HFF-Myc (cell line): ENCODE data around the gene GALNT10.

Experiments
- DNase-seq: peaks from one replicate; pipeline ENCODE4 v3.0.0-alpha.2; 2011; ENCODE audit warnings: low read depth; ENCODE audit errors: extremely low read depth
- H3K4me3 ChIP-seq: replicated peaks from 2 replicates; pipeline ENCODE4 v1.5.1; 2011; ENCODE audit warnings: low read depth, mild to moderate bottlenecking, control low read depth, low read length
- TF ChIP-seq, protein P1 (sequence below): IDR thresholded peaks from 2 replicates; pipeline ENCODE4 v1.5.1; 2012; ENCODE audit warnings: mild to moderate bottlenecking, low read depth, low read length, control low read depth; ENCODE audit errors: missing control alignments

GALNT10 gene

DNA sequence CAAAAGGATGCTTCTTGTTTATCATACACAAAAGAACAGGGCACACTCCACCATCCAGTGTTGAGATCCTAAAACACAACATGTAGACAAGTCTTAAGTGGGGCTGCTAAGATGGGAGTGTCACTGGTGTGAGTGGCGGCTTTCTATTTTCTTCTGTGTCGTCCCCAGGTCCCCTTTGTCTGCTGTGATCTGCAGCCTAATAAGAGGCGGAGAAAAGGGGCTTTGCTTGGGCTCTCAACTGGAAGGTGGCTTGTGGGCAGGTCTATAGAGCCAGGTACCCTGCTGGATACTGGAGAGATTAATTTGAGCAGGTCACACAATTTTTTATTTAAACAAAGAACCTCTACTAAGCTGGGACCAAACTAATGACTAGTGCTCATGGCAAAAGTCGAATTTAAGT, 129.2 kb downstream of the GALNT10 start:
- no peak for DNase-seq
- H3K4me3 ChIP-seq = no peak overlapping the region
- TF ChIP-seq, protein P1, sequence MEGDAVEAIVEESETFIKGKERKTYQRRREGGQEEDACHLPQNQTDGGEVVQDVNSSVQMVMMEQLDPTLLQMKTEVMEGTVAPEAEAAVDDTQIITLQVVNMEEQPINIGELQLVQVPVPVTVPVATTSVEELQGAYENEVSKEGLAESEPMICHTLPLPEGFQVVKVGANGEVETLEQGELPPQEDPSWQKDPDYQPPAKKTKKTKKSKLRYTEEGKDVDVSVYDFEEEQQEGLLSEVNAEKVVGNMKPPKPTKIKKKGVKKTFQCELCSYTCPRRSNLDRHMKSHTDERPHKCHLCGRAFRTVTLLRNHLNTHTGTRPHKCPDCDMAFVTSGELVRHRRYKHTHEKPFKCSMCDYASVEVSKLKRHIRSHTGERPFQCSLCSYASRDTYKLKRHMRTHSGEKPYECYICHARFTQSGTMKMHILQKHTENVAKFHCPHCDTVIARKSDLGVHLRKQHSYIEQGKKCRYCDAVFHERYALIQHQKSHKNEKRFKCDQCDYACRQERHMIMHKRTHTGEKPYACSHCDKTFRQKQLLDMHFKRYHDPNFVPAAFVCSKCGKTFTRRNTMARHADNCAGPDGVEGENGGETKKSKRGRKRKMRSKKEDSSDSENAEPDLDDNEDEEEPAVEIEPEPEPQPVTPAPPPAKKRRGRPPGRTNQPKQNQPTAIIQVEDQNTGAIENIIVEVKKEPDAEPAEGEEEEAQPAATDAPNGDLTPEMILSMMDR = no peak

DNA sequence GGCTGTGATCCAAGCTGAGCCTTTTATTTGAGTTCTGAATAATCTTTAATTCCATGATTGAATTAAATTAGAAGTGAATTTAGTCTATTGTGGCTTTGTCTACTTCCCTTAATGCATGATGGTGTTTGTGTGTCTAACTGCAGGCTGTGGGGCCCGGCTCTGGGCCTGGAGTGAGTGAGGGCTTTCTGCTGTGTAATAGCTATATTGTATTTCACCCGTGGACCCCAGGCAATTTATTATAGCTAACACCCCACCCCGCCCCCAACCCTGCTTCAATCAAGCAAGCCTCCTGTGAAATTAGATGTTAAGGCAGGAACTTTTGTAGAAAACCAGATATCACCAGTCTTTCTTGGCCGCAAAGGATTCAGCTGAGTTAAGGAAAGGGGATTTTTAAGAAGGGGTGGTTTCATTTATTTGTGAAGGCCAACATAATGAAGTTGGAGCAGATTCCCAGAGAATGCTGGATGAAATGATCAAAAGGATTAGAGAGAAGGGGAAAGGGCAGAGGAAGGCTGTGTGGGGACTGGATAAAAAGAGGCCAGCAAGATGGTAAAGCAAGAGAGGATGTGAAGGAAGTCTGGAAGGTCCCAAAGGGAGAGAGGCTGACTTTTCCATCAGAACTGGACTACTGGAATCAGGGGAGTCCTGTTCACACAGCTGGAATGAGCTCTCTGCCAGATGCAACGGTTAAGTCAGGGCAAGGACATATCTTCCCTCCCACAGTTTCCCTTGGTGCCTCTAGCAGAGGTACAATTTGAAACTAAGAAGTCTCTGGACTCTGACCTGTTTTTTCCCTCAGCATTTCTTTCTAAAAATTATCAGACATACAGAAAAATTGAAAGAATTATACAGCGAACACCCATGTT, 129.9 kb downstream of the GALNT10 start:
- TF ChIP-seq, protein P1 = no peak
- no peak for DNase-seq
- H3K4me3 ChIP-seq = no peak overlapping the region

GRCh38 chr5:154321546-154321945, 131.0 kb downstream of the GALNT10 start:
- TF ChIP-seq, protein P1 = no peak
- H3K4me3 ChIP-seq = no peak overlapping the region
- no peak for DNase-seq

DNA sequence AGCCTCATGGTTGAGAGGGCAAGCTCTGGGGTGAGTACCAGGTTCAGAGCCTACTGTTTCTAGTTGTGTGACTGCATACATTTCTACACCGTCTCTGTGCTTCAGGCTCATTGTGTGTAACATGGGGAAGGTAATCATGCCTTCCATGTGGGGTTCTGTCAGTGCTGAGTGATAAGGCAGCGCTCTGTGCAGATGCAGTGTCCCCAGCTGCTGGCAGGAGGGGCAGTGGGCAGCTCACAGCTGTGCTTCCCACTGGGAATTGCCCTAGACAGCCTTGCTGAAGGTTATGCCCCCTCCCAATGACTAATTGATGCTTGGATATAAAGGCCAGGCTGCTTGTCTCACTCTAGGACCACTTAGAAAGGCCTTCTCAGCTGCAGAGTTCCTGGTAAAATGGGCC, 133.5 kb downstream of the GALNT10 start:
- H3K4me3 ChIP-seq = no peak overlapping the region
- DNase-seq = no peak
- TF ChIP-seq, protein P1 = no peak

DNA sequence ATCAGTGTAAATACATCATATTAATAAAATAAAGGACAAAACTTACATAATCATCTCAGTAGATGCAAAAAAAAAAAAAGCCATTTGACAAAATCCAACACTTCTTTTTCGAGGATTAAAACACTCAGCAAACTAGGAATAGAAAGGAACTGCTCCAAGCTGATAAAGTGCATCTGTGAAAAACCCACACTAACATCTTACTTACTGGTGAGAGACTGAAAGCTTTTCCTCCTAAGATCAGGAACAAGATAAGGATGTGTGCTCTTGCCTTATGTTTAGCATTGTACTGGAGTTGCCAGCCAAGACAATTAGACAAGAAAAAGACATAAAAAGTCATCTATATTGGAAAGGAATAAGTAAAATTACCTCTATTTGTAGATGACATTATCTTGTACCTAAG, 135.0 kb downstream of the GALNT10 start:
- no peak overlapping the region for H3K4me3 ChIP-seq
- no peak for DNase-seq
- TF ChIP-seq, protein P1 = no peak

DNA sequence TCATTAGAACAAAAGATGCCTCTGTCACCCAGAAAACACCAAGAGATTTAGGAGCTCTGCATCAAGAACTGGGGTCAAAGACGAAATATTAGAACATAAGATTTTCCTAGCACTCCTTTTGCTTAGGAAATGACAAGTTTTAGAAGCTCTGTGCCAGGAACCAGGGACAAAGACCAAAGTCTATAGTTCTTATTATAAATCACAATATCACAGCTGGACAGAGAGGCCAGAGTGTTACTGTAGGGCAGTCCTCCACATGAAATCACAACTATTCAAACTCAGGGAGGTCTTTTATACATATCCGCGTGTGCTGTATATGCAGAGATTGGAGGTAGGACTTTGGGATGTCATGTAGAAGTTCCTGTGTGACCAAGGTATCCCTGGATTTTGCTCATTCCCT, 138.5 kb downstream of the GALNT10 start:
- TF ChIP-seq, protein P1 = no peak
- DNase-seq = no peak
- H3K4me3 ChIP-seq = no peak overlapping the region
